NCI-H2107 treated with DMSO at 0.1 percent for 48 hours (cell line): ENCODE results near the gene VPS26C.
"Not testable (repeated sequence)": the region's sequence is repeated elsewhere in the genome, so short reads cannot be mapped to it uniquely, and the experiment has no call there.

Experiments used
- DNase-seq: peaks from one replicate; lab custom pipeline; 2025; ENCODE audit not compliant: unreplicated experiment; lab: John Stamatoyannopoulos, UW

The VPS26C gene

DNA sequence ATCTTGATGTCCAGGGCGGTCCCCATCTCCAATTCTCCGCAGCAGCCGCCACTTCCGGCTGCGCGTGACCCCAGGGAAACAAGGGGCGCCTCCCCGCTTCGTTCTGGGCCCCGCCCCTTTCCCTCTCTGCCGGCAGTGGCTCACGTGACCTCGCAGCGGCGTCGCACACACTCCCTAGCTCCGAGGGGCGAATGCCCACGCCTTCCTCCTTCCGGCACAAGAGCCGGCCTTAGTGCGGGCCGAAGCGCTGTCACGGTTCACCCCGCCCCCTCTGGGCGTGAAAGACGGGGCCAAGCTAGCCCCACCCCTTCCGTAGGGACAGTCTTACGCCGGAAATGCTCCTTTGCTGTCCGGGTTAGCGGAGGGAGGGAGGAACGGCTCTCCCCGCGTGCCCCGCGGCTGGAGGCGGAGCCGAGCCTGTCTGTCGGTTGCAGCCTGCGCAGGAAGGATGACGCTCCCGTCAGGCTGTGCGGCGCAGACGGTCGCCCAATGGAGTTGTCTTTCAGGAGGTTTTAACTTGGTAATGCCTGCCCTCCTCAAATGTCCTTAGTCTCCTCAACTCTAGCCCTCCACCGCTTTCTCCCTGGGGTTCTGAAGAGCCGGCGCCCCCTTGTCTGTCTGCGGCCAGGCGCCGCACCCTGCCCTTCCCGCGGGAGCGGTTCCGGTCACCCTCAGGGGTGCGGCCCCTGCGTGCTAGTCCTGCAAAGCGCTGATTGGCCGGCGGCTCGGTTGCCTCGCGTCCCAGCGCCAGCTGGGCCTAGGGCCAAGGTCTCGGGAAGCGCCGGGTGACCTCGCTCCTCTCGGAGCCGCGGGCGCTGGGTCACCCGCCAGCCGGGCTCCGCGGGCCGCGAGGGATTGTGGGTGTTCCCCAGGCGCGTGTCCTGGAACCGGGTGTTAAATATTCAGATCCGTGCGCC is at the start of gene VPS26C:
VPS26C (minus strand) TSS at position 66 of the 917 bp plus-strand sequence; CDS start at position 26, 40 bp downstream.
- DNase-seq: peak; percentile 96

- DNase-seq: not testable (repeated sequence)
These were observed 48.9 kb upstream of the VPS26C start for GRCh38 chr21:37316072-37316471.

- no peak for DNase-seq
These were observed 33.1 kb upstream of the VPS26C start for GRCh38 chr21:37300114-37300751.

DNA sequence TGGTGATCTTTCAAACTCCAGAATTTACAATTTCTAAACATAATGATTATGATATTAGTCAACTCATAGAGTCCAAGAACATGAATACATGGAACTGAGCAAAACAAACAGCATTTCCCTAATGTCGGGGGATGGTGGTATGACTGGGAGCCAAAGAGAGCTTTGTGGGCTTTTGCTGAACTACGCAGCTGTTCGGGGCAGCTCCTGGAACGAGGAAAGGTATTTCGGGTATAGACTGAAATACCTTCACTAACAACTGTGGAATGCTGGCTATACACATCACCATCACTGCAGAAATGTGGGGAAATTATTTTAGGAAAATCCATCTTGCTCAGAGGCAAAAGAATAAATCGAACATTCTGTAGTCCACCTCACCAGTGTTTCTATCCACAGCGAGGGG is 30.2 kb upstream of the VPS26C start:
- no peak for DNase-seq

GRCh38 chr21:37294679-37295078 is 27.5 kb upstream of the VPS26C start:
- DNase-seq: no peak

GRCh38 chr21:37292941-37293340 is 25.8 kb upstream of the VPS26C start:
- DNase-seq: no peak

DNA sequence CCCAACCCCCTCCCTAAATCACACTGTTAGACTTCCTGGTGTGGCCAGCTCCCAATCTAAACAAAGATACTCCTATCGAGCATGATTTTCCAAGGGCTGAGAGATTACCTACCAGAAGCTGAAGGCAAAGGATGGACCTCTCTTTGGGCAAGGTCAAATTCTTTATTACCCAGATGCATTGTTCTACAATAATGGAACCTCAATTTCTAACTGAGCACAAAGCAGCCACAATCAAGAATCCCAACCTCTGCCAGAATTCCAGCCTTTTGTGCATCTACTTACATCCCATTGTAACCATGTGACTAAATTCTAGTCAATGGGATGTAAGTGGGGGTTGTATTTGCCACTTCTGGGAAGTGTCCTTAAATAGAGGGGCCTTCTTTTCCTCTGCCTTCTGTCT is 24.9 kb upstream of the VPS26C start:
- DNase-seq: no peak

GRCh38 chr21:37283191-37283710 is 16.1 kb upstream of the VPS26C start:
- not testable (repeated sequence) for DNase-seq

GRCh38 chr21:37282602-37283001 is 15.5 kb upstream of the VPS26C start:
- DNase-seq: not testable (repeated sequence)

DNA sequence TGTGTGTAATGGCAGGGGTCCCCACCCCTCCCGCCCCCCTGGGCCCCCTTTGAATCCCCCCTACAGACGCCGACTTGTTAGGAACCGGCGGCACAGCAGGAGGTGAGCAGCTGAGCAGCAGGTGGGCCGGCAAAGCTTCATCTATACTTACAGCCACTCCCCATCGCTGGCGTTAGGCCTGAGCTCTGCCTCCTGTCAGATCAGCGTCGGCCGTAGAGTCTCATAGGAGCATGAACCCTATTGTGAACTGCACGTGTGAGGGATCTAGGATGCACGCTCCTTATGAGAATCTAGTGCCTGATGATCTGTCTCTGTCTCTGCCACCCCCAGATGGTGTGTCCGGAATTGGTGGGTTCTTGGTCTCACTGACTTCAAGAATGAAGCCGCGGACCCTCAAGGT is 14.9 kb upstream of the VPS26C start:
- DNase-seq: peak; percentile 37

DNA sequence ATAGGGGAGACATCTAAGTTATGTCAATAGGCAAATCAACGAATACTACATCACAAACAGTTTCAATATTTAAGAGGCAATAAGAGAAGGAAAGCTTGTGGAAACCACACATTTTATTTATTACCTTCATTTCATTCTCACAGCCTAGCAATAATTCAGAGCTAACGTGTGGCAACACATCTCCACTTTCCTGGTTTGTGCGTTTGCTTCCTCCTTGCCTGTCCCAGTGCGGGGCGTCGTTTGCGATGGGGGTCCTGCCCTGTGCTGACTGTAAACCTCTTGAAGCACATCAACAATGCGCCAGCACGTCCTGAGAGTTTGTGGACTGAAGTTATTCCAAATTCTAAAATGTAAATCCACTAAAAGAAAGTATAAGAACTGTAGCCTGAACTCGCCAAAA is 14.4 kb upstream of the VPS26C start:
- no peak for DNase-seq

GRCh38 chr21:37279271-37279670 is 12.1 kb upstream of the VPS26C start:
- DNase-seq: not testable (repeated sequence)

GRCh38 chr21:37278199-37278598 is 11.1 kb upstream of the VPS26C start:
- DNase-seq: no peak

DNA sequence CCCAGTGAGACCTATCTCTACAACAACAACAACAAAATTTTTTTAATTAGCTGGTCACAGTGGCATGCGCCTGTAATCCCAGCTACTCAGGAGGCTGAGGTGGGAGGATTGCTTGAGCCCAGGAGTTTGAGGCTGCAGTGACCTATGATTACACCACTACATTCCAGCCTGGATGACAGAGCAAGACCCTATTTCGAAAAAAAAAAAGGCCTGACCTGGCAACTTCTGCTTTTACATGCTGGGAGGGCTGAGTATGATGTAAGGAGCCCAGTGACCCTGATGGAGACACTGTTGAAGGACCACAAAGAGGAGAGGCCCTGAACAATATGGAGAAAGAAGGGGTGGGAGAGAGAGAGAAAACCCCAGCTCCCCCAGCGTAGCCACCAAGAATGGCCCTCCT is 9.2 kb upstream of the VPS26C start:
- no peak for DNase-seq

DNA sequence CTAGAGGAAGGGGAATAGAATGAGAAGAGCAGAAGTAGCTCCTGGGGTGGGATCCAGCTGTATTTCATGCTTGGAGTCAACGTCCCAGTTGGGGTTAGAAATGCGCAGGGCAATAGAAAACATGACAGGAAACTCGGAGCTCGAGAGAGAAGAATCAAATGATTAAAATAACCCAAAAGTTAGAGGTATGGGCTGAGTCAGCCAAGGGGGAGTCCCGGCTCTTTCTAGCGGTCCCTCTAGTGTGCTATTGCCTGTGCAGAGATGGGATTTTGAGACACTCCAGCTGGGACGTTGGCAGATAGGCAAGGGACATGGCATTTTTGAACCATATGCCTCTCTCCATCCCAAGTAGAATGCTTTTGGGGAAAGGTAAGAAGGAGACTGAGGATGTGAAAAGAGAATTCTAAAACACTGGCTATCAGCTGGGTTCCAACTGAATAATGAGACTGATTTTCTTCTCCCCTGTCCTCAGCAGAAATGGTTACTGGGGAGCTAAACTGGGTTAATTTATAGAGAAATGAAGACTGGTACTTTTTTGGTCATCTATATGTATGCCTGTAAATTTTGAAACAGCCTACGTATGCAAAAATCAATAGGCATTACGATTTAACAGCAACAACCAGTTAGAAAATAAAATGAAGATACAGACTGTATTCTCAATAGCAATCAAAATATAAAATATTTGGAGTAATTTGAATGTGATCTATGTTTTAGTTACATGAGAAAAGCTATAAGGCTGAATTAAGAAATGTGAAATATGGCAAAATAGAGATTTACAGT is 7.0 kb upstream of the VPS26C start:
- DNase-seq: no peak

DNA sequence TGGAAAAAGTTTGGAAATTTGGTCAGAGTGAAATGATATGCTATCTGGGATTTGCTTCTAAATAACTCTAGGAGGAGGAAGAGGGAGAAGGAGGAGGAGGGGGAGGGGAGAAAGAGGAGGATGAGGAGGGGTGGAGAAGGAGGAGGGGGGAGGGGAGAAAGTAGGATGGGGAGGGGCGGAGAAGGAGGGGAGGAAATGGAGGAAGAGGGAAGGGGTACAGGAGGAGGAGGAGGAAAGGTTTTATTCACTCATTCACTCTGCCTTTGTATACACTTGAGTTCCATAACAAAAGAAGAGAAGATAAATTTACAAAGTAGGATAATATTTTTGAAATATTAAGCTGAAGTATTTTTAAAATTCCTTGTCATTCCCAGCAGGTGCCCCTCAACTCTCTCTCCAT is 6.3 kb upstream of the VPS26C start:
- DNase-seq: no peak

DNA sequence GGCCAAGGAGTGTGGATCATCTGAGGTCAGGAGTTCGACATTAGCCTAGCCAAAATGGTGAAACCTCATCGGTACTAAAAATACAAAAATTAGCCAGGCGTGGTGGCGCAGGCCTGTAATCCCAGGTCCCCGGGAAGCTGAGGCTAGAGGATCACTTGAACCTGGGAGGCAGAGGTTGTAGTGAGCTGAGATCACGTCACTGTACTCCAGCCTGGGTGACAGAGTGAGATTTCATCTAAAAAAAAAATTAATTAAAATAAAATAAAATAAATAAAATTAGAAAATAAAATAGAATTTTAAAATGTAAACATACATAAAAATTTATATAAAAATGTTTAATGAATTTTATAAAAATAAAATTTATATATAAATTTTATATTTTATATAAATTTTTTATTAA is 5.8 kb upstream of the VPS26C start:
- no peak for DNase-seq

- no peak for DNase-seq
These were observed 3.6 kb upstream of the VPS26C start for GRCh38 chr21:37270576-37271365.

GRCh38 chr21:37269481-37269880 is 2.3 kb upstream of the VPS26C start:
- DNase-seq: no peak

DNA sequence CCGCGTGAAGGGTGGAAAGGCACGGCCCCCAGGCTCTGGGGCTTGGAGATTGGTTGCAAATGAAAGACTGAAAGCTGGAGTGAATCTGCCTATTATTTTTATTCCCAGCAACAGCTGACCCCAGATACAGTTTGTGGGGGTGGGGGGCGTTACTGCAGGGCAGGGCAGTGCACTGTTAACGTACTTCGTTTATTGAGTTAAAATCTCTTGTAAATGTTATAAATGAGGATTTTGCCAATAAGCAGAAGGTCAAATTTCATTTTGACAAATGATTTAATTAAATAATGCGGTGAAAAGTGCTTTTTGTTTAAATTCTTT is 1.0 kb upstream of the VPS26C start:
- DNase-seq: no peak
